HepG2 (cell line): ENCODE data around the gene PCOLCE2. TPM values are rescaled to one million over a fixed set of nuclear protein-coding genes. Genes with fewer than 3 reads are reported as not detected.

ENCODE experiments used
- DRAP1 ChIP-seq: IDR thresholded peaks from 2 replicates; pipeline ENCODE4 v1.6.1; 2016; ENCODE audit warnings: missing genetic modification reagents, missing compliant biosample characterization
- FOSL2 ChIP-seq: sonication (generic); formaldehyde crosslinking; IDR thresholded peaks from 2 replicates; pipeline ENCODE4 v1.4.0; 2020; ENCODE audit warnings: missing genetic modification reagents
- GATAD2A ChIP-seq: IDR thresholded peaks from 2 replicates; pipeline ENCODE4 v1.6.1; 2016
- JUN ChIP-seq: sonication (generic); formaldehyde crosslinking; IDR thresholded peaks from 2 replicates; pipeline ENCODE4 v1.4.0; 2020; ENCODE audit warnings: mild to moderate bottlenecking, missing genetic modification reagents
- KLF11 ChIP-seq: IDR thresholded peaks from 2 replicates; pipeline ENCODE4 v1.6.1; 2016; ENCODE audit warnings: missing compliant biosample characterization
- MED1 ChIP-seq: sonication (generic); formaldehyde crosslinking; IDR thresholded peaks from 2 replicates; pipeline ENCODE4 v1.4.0; 2020; ENCODE audit warnings: missing genetic modification reagents
- MXD4 ChIP-seq: IDR thresholded peaks from 2 replicates; pipeline ENCODE4 v1.6.1; 2016; ENCODE audit warnings: mild to moderate bottlenecking, missing biosample characterization, missing genetic modification reagents
- RAD21 ChIP-seq: fragments of 450-650 bp; formaldehyde crosslinking; IDR thresholded peaks from 2 replicates; pipeline ENCODE4 v1.5.0; 2020; ENCODE audit warnings: mild to moderate bottlenecking
- REL ChIP-seq: sonication (generic); formaldehyde crosslinking; conservative IDR thresholded peaks from 2 replicates; pipeline ENCODE4 v1.8.0; 2022; ENCODE audit warnings: mild to moderate bottlenecking, missing genetic modification reagents, moderate library complexity
- RXRB ChIP-seq: IDR thresholded peaks from 2 replicates; pipeline ENCODE4 v1.6.1; 2016; ENCODE audit warnings: borderline replicate concordance, missing genetic modification reagents, missing compliant biosample characterization
- SIX4 ChIP-seq: sonication (generic); formaldehyde crosslinking; IDR thresholded peaks from 2 replicates; pipeline ENCODE4 v1.4.0; 2020; ENCODE audit warnings: missing genetic modification reagents
- SRSF9 ChIP-seq: fragments of 200-400 bp; formaldehyde crosslinking; IDR thresholded peaks from 2 replicates; pipeline ENCODE4 v1.6.1; 2018; ENCODE audit warnings: borderline replicate concordance, mild to moderate bottlenecking, low read depth, low read length; ENCODE audit not compliant: insufficient read depth, poor library complexity, severe bottlenecking
- TEAD3 ChIP-seq: optimal IDR thresholded peaks from 2 replicates; pipeline ENCODE3; 2016; ENCODE audit warnings: borderline replicate concordance
- YY1 ChIP-seq: IDR thresholded peaks from 2 replicates; pipeline ENCODE4 v1.6.1; 2011; ENCODE audit warnings: low read length, low read depth, moderate library complexity, mild to moderate bottlenecking; ENCODE audit not compliant: insufficient read depth, insufficient replicate concordance
- ZBTB7A ChIP-seq: sonication (generic); formaldehyde crosslinking; IDR thresholded peaks from 2 replicates; pipeline ENCODE4 v1.8.0; 2022; ENCODE audit warnings: mild to moderate bottlenecking, missing genetic modification reagents
- ZGPAT ChIP-seq: IDR thresholded peaks from 2 replicates; pipeline ENCODE4 v1.6.1; 2016; ENCODE audit warnings: mild to moderate bottlenecking
- ZNF331 ChIP-seq: sonication (generic); formaldehyde crosslinking; IDR thresholded peaks from 2 replicates; pipeline ENCODE4 v1.4.0; 2020; ENCODE audit warnings: missing genetic modification reagents
- ZNF605 ChIP-seq: sonication (generic); formaldehyde crosslinking; IDR thresholded peaks from 2 replicates; pipeline ENCODE4 v1.8.0; 2022; ENCODE audit warnings: mild to moderate bottlenecking, missing genetic modification reagents
- ZNF781 ChIP-seq: sonication (generic); formaldehyde crosslinking; IDR thresholded peaks from 2 replicates; pipeline ENCODE4 v1.5.1; 2020; ENCODE audit warnings: borderline replicate concordance, mild to moderate bottlenecking, missing genetic modification reagents; ENCODE audit errors: not compliant biosample characterization
- polyA plus RNA-seq, 8 experiments: library from polyadenylated mRNA; depleted of rRNA in 3 of 8; stranded (reverse) in 7 of 8; unstranded in 1 of 8; fragments of >200 nt; fragmentation: Illumina TruSeq in 4 of 8; extraction: Trizol in 4 of 8; gene quantifications; 2 replicates each; pipeline versions ENCODE4 v1.2.1 to v1.2.3, GENCODE V29; 2011 to 2016; ENCODE audit warnings: low read depth in 4 of 8, missing spikeins in 1 of 8, mixed read lengths in 1 of 8; ENCODE audit not compliant: insufficient read depth in 1 of 8
- total RNA-seq, 5 experiments: library from RNA; depleted of rRNA; stranded (reverse); fragments of >200 nt; fragmentation: Illumina TruSeq; extraction: Trizol; gene quantifications; 2 replicates each; pipeline ENCODE4 v1.2.3, GENCODE V29; 2016; ENCODE audit warnings: low read depth in 1 of 5
- TF ChIP-seq, protein P1 (sequence below): sonication (generic); formaldehyde crosslinking; IDR thresholded peaks from 2 replicates; pipeline ENCODE4 v1.4.0; 2020; ENCODE audit warnings: missing genetic modification reagents, borderline replicate concordance
- TF ChIP-seq, protein P2 (sequence below): sonication (generic); formaldehyde crosslinking; IDR thresholded peaks from 2 replicates; pipeline ENCODE4 v1.5.1; 2020; ENCODE audit warnings: mild to moderate bottlenecking, moderate library complexity, missing genetic modification reagents
- TF ChIP-seq, protein P3 (sequence below): IDR thresholded peaks from 2 replicates; pipeline ENCODE4 v1.6.1; 2016

Gene PCOLCE2
- total and polyA plus RNA-seq, 2 of the 13 experiments (the other 11 are each of a cell fraction or from before 2014, with no cell fraction given): 0.71 to 2.0 TPM

DNA sequence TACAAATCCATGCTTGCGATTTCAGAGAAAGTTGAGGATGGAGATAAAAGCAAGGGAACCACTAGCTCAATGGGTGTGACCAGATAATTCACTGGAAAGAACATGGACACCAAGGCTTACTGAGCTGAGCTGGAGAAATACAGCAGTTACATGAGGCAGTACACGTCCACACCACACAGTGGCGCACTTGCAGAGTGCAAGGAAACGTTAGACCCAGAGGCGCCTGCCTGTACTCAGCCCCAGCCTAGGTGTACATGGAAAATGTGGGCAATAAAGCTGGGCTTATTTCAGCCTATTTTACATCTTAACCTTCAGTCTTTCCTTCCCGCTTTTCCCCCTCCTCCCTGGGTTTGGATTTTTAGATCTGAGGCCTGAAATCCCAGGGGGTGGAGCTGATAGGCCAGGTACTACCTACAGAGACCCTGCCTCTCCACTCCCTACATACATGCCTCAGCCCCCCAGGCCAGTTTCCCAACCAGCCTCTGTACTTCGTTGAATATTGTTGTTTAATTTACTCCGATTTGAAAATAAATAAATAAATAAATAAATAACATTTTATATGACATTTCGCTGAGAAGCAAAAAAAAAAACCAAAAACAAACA is 60.1 kb downstream of the PCOLCE2 start (continued):
- TF ChIP-seq, protein P1, sequence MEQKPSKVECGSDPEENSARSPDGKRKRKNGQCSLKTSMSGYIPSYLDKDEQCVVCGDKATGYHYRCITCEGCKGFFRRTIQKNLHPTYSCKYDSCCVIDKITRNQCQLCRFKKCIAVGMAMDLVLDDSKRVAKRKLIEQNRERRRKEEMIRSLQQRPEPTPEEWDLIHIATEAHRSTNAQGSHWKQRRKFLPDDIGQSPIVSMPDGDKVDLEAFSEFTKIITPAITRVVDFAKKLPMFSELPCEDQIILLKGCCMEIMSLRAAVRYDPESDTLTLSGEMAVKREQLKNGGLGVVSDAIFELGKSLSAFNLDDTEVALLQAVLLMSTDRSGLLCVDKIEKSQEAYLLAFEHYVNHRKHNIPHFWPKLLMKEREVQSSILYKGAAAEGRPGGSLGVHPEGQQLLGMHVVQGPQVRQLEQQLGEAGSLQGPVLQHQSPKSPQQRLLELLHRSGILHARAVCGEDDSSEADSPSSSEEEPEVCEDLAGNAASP (CRISPR knock-in tag): 0 out of 2 replicates have a peak, but pooled peaks have one; percentile 57
- TF ChIP-seq, protein P2, sequence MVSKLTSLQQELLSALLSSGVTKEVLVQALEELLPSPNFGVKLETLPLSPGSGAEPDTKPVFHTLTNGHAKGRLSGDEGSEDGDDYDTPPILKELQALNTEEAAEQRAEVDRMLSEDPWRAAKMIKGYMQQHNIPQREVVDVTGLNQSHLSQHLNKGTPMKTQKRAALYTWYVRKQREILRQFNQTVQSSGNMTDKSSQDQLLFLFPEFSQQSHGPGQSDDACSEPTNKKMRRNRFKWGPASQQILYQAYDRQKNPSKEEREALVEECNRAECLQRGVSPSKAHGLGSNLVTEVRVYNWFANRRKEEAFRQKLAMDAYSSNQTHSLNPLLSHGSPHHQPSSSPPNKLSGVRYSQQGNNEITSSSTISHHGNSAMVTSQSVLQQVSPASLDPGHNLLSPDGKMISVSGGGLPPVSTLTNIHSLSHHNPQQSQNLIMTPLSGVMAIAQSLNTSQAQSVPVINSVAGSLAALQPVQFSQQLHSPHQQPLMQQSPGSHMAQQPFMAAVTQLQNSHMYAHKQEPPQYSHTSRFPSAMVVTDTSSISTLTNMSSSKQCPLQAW (CRISPR knock-in tag): peak; percentile 42; the same call in 1 of the 2 replicates
- TF ChIP-seq ZNF781: peak; percentile 47
- no peak for TF ChIP-seq ZBTB7A (CRISPR knock-in tag)
- peak; percentile 96 for TF ChIP-seq RAD21
- 0 out of 2 replicates have a peak, but pooled peaks have one; percentile 27 for TF ChIP-seq ZNF605 (CRISPR knock-in tag)
- TF ChIP-seq, protein P3, sequence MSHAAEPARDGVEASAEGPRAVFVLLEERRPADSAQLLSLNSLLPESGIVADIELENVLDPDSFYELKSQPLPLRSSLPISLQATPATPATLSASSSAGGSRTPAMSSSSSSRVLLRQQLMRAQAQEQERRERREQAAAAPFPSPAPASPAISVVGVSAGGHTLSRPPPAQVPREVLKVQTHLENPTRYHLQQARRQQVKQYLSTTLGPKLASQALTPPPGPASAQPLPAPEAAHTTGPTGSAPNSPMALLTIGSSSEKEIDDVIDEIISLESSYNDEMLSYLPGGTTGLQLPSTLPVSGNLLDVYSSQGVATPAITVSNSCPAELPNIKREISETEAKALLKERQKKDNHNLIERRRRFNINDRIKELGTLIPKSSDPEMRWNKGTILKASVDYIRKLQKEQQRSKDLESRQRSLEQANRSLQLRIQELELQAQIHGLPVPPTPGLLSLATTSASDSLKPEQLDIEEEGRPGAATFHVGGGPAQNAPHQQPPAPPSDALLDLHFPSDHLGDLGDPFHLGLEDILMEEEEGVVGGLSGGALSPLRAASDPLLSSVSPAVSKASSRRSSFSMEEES (CRISPR knock-in tag): 0 out of 2 replicates have a peak, but pooled peaks have one; percentile 39
- TF ChIP-seq RXRB: peak; percentile 43; the same call in 1 of the 2 replicates
- peak; percentile 34; the same call in 1 of the 2 replicates for TF ChIP-seq FOSL2 (CRISPR knock-in tag)
- TF ChIP-seq YY1: peak; percentile 41
- TF ChIP-seq SIX4: no peak
- no peak for TF ChIP-seq REL (CRISPR knock-in tag)
- peak; percentile 28; the same call in 1 of the 2 replicates for TF ChIP-seq ZGPAT
- peak; percentile 61 for TF ChIP-seq GATAD2A
- TF ChIP-seq ZNF331 (CRISPR knock-in tag): peak; percentile 57; the same call in 1 of the 2 replicates
- no peak for TF ChIP-seq SRSF9
- 0 out of 2 replicates have a peak, but pooled peaks have one; percentile 22 for TF ChIP-seq JUN (CRISPR knock-in tag)
- TF ChIP-seq TEAD3 (CRISPR knock-in tag): peak; percentile 71
- 0 out of 2 replicates have a peak, but pooled peaks have one; percentile 37 for TF ChIP-seq KLF11 (CRISPR knock-in tag)
- peak; percentile 51; the same call in 1 of the 2 replicates for TF ChIP-seq MXD4 (CRISPR knock-in tag)
- TF ChIP-seq MED1 (CRISPR knock-in tag): peak; percentile 29; the same call in 1 of the 2 replicates
- TF ChIP-seq DRAP1 (CRISPR knock-in tag): peak; percentile 40; the same call in 1 of the 2 replicates
